Measurements from ENCODE around the gene FCHSD2.

The FCHSD2 gene

DNA sequence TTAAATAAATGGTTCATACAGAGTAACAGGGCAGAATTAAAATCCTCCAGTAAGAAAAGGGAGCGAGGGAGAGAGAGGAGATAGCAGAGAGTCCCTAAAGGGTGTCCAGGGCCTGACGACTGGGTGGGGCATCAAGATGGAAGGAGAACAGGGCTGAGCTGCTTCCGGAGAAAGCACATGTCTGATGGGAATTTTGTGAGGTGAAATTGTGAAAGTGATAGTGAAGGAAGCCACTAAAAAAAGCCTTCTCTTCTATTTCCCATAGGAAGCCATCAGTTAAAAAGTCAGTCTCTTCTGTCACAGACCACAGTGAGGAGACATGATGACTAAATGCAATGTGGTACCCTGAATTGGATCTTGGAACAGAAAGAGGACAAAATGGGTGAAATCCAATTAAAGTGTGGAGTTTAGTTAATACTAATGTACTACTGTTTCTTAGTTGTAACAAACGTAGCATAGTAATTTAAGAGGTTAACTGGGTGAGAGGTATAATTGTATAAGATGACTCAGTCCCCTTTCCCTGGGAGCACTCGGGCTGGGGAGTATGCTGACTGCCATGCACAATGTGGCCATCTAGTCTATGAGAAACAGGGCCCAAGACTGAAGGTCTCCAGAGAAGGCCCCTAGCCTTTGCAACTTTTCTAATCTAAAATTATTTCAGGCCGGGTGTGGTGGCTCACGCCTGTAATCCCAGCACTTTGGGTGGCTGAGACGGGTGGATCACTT, 29.5 kb upstream of the FCHSD2 start:
- no peak for DNase-seq

- no peak for DNase-seq
Observed at GRCh38 chr11:73170140-73170539, 28.0 kb upstream of the FCHSD2 start.

DNA sequence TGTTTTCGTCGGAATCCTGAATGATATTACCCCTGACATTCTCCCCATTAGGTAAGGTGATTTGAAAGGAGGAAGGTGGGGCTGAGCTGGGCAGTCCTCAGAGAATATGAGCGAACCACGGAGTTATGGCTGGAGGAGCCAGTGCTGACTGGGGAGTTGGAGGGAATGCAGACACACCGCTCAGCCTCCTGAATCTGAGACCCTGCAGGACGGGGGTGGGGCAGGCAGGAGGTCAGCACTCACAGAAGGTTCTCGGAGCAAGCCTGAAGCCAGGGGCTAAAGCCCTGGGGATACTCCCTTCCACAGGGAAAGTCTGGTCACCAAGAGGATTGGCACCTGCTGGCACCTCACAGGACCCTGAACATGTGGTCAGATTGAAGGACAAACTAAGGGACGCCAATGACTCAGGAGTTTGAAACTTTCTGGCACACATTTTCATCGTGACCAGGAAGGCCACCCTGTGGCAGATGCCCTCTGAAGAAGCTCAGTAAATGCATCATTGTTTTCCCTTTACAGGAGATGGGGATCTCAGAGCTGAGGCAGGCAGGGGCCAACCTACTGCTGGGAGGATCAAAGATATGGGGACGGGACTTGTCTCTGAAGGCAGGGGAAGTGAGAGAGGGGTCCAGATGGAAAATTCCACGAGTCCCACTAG, 26.9 kb upstream of the FCHSD2 start:
- DNase-seq, result no peak

GRCh38 chr11:73167363-73167954, 25.3 kb upstream of the FCHSD2 start:
- no peak for DNase-seq

DNA sequence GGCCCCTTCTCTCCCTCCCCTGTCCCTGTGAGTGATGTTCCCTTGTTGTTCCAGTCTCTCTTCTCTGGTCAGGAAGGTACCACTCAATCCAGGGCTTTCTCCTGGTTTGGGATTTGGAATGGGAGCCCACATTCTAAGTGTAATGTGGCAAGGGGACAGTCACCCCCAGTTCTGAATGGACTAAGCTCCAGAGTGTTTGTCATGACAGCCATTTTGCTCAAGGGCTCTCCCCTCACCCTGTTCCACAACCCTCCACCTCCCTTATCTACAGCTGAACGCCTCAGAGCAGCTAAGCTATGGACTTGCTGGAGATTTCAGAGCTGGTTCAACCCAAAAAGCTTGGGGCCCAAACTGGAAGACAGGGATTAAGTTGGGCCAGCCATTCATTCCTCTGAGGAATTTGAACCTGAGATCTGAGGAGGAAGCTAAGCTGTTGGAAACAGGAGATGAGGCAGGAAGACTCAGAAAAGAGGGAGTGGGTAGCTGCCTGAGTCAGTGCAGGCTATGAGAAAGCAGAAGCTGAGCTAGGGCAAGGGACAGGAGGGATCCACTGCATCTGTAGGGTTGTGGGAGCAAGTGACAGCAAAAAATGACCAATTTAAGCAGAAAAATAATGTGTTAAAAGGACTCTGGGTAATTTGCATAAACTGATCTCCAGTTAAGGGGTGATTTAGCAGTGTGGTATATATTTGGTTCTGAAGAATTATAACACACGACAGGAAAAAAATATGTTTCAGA, 22.9 kb upstream of the FCHSD2 start:
- no peak for DNase-seq

GRCh38 chr11:73163638-73164174, 21.6 kb upstream of the FCHSD2 start:
- DNase-seq, result no peak

- DNase-seq, result no peak
Observed at GRCh38 chr11:73162196-73162740, 20.1 kb upstream of the FCHSD2 start.

DNA sequence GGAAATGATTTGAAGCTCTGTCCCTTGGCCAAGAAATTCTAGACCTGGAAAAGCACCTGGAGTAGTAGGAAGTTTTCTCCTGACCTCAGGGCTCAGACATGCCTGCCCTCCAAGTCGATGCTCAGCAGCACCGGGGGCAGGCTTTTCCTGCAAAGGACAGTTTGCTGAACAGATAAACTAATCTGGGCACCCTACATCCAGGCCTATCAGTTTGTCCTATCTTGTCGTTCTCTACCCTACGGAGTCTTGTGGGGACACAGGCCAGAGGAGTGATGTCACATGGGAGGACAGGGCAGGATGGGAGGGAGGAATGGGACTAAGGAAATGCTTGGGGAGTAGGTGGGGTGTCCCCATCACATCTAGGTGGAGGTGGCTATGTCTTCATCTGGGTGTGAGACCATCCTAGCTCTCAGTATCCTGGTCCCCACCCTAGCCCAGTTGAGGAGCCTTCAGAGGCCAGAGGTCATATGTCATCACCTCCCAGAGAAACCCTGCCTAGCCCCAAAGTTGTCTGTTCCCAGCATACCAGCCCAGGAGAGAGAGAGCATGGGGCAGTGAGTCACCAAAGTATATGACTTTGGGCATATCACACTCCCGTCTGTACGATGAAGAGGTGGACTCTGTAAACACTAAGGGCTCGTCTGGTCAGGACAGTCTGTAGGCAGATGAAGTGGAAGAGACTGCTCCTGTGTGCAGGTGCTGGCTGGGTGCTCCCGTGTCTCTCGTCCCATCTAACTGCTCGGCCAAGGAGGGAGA, 18.1 kb upstream of the FCHSD2 start:
- DNase-seq, result no peak

GRCh38 chr11:73159297-73159696, 17.2 kb upstream of the FCHSD2 start:
- DNase-seq, result no peak

DNA sequence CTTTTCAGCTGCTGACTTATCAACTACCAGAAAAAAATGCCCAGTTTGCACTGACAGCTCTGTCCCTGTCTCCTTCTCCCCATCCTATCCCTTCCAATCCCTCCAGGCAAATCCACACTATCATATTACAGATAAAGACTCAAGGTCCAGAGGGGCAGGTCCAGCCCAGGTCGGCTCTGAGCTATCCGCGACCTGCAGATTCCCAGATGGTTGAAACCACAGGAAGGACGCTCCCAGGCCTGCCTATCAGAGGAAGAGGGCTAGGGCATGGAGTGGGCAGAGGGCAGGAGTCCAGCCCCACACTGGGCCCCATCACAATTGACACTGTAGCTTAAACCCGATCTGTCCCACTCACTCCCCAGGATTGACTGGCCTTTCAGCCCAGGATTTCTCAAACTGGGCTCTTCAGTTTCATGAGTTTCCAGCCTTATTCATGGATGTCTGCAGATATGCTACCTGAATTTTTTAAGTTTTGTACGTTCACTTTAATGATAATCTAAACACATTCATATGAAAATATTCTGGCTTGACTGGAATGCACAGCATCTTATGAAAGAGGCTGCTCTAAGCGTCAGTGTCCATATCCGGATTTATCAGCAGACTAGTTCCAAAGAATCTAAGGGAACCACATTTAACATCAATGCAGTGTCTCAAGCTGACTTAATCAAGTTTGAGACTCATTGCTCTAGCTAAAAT, 16.4 kb upstream of the FCHSD2 start:
- DNase-seq, result peak; percentile 66

GRCh38 chr11:73157101-73158010, 15.2 kb upstream of the FCHSD2 start:
- peak; percentile 78 for DNase-seq

GRCh38 chr11:73156686-73157085, 14.6 kb upstream of the FCHSD2 start:
- no peak for DNase-seq

GRCh38 chr11:73156114-73156513, 14.0 kb upstream of the FCHSD2 start:
- no peak for DNase-seq

DNA sequence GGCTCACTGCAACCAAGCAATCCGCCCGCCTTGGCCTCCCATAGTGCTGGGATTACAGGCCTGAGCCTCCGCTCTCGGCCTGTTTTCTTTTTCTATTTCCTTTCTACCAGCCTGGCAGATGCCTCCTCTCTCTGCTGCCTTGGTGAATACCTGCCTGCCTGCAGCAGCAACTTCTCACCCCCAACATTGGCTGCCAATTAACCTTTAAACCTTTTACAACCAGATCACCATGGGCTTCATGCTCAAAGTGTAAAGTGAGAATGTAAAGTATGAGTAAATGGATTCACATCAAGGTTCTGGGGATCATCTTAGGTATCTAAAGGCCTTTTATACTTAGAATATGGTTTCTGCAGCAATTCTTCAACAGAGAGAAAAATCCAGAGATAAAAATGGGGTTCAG, 13.0 kb upstream of the FCHSD2 start:
- no peak for DNase-seq

DNA sequence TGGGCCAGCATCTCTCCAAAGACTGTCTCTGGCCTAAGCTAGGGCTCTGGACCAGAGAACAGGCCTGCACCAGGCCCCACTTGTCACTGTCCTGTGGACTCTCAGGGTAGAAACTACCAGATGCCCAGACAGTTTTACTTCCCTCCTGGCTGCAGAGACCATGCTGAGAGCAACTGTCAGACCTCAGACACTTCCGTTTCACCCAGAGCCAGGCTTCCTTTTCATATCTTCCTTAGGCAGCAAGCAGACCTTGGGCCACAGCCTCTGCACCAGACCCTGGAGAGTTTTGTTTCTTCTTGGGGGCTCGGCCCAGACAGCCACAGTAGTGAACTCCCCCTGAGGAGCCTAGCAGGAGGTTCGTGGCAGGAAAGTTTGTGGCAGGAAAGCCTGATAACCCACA, 12.1 kb upstream of the FCHSD2 start:
- DNase-seq, result no peak

DNA sequence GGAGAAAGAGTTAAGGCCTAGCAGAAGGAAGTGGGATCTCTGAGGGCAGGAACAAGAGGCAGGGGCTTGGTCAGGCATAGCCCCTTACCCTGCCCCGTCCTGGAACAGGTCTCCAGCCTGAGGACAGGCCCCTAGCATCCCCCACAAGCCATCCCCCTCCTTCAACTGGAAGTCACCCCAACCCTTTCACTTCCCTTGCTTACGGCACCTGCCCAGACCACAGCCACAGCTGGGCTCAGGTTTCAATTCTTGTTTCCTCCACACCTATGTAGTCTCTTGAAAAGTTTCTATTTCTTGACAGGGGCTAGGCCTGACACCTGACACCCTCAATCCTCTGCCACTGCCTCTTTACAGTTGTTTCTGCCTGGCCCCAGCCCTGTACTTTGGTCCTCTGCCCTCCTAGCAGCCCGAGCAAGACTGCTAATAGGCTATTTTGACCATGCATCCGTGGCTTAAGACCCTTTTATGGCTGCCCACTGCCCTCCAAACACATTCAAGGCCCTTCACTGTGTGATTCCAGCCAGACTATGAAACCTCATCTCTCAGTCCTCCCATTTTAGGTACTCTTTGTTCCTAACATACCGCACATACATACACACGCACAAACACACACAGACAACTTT, 10.9 kb upstream of the FCHSD2 start:
- DNase-seq, result no peak

DNA sequence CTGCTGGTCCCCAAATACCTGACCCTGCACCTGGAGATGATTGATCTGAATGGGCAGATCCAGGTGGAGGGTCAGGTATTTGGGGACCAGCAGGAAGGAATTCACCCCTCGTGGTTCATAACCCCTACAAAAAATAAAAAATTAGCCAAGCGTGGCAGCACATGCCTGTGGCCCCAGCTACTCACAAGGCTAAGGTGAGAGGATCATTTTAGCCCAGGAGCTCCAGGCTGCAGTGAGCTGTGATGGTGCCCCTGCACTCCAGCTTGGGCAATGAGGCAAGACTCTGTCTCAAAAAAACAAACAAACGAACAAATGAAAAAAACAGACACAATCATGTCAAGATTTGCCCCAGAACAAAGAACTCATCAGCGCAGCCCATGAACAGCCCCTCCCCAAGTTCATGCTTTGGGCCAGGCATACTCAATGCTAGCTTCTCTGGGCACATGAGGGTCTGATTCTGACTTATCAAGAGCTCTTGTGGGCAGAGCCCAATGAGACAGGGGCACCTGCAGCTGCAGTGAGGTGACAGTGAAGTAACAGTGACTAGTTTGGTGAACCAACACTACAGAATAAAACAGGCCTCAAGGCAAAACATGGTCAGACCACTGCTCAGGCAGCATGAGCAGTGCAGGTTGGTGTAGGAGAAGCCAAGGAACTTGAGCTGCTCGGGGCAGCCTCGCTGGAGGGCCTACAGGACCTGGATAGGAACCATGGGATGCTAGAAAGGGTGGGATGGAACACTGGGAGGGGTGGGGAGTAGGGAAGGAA, 10.2 kb upstream of the FCHSD2 start:
- DNase-seq, result no peak

DNA sequence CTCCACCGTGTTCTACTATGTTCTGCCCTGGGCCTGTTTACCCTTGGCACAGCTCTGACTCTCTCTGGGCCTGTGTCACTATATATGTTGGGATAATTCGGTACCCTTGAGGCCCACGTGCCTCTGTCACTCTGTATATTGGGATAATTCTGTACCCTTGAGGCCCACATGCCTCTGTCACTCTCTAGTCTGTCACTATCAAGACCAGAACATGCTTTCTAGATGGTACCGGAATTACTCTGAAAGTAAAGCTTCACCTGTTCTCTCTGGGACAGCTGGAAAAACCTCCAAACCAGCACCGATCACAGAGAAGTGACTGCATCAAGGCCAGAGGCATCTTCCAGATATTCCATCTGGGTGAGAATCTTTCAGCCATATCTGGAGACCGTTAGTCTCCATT, 9.3 kb upstream of the FCHSD2 start:
- no peak for DNase-seq

DNA sequence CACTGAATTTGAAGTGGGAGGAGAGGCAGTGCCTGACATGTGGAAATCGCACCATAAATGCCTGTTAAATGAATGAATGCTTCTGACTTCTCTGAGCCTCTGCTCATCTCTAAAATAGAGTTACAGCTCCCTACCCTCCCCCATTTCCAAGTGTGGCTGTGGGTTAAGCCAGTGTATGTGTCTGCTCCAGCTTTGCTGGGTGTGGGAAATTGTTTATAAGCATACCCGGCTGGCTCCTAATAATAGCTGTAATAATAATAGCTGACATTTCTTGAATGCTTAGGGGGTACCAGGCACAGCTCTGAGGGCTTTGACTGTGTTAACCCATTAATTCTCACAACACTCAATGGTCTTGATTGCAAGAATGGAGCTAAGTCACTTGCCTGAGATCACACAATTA, 7.0 kb upstream of the FCHSD2 start:
- DNase-seq, result no peak

Measured in NCI-H226 (cell line).